Measurements from ENCODE around the gene MPP2. TPM values are rescaled to one million over a fixed set of nuclear protein-coding genes. Genes with fewer than 3 reads are reported as not detected.

MPP2 gene
- total and polyA plus RNA-seq, 4 donors = 0.05 to 0.25 (median 0.09) TPM

DNA sequence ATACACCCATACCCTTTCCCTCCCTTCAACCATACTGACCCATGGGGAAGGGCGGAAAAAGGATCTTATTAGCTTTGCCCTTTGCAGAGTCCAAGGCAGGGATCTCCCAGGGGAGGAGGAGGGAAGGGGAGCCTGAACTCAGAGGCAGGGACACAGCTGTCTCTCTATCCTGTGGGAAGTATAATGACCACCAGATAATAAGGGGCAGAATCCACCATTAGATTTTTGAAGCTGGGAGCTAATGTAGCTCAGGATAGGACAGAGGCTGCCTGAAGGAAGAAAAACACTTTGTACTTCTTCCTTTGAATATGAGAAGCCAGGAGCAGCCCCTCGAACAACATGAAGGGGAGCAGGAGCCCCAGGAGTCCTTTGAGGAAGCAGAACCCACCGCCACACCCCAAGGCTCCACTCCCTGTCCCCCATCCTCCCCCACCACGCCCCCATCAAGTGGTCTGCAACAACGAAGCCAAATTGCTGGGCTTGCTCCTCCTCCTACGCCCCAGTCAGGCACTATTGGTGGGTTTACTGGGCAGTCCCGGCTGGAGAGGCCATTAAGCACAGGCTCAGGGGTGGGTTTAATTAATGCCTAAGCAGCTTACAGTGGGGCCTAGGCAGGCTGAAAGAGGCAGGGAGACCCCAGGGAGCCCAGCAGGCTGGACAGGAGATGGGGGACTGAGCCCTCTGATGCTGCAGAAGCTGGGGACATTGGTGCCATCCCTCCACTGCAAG lies 5.3 kb downstream of the MPP2 start:
- H3K9me3 ChIP-seq (ENCODE audit: control insufficient read depth in 4 of 4, low read length in 3 of 4) = no peaks in the 10 kb centered on the region
- no peak for DNase-seq (ENCODE audit: low spot score)
- H3K4me3 ChIP-seq (ENCODE audit: low read depth in 1 of 3, low read length in 3 of 3) = no peak overlapping the region
- TF ChIP-seq HNF4A (conservative IDR thresholded peaks at IDR 0.05) (no peak), TAF1 (conservative IDR thresholded peaks at IDR 0.05) (no peak), FOXA1 (IDR thresholded peaks at IDR 0.05) (no peak), RAD21 (IDR thresholded peaks at IDR 0.05) (no peak), YY1 (IDR thresholded peaks at IDR 0.05) (no peak), JUND (IDR thresholded peaks at IDR 0.05) (no peak), RXRA (IDR thresholded peaks at IDR 0.05) (no peak), HNF4G (IDR thresholded peaks at IDR 0.05) (no peak), GABPA (IDR thresholded peaks at IDR 0.05 in 1 of 2, conservative IDR thresholded peaks at IDR 0.05 in 1 of 2) (no peak)
- TF ChIP-seq, protein P1, sequence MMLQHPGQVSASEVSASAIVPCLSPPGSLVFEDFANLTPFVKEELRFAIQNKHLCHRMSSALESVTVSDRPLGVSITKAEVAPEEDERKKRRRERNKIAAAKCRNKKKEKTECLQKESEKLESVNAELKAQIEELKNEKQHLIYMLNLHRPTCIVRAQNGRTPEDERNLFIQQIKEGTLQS (IDR thresholded peaks at IDR 0.05) = no peak
- TF ChIP-seq, protein P2, sequence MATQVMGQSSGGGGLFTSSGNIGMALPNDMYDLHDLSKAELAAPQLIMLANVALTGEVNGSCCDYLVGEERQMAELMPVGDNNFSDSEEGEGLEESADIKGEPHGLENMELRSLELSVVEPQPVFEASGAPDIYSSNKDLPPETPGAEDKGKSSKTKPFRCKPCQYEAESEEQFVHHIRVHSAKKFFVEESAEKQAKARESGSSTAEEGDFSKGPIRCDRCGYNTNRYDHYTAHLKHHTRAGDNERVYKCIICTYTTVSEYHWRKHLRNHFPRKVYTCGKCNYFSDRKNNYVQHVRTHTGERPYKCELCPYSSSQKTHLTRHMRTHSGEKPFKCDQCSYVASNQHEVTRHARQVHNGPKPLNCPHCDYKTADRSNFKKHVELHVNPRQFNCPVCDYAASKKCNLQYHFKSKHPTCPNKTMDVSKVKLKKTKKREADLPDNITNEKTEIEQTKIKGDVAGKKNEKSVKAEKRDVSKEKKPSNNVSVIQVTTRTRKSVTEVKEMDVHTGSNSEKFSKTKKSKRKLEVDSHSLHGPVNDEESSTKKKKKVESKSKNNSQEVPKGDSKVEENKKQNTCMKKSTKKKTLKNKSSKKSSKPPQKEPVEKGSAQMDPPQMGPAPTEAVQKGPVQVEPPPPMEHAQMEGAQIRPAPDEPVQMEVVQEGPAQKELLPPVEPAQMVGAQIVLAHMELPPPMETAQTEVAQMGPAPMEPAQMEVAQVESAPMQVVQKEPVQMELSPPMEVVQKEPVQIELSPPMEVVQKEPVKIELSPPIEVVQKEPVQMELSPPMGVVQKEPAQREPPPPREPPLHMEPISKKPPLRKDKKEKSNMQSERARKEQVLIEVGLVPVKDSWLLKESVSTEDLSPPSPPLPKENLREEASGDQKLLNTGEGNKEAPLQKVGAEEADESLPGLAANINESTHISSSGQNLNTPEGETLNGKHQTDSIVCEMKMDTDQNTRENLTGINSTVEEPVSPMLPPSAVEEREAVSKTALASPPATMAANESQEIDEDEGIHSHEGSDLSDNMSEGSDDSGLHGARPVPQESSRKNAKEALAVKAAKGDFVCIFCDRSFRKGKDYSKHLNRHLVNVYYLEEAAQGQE (IDR thresholded peaks at IDR 0.05) = no peak
- 66% methylated on average over 7 of the region's 7 CpGs for WGBS
- H3K27ac ChIP-seq (ENCODE audit: low read depth in 1 of 2, low read length in 2 of 2) = no peak overlapping the region
- peaks cover 3 to 14% (median 7%) of the 10 kb centered on the region in 4 donors for H3K4me1 ChIP-seq (ENCODE audit: control insufficient read depth in 4 of 4, insufficient read depth in 4 of 4, low read length in 3 of 4)
- H3K27me3 ChIP-seq (ENCODE audit: control insufficient read depth in 4 of 4, insufficient read depth in 4 of 4, low read length in 3 of 4) = peaks cover 0 to 25% (median 9%) of the 10 kb centered on the region in 4 donors
- no peak overlapping the region for H3K9ac ChIP-seq (ENCODE audit: low read depth in 1 of 2, low read length in 2 of 2)
- H3K36me3 ChIP-seq (ENCODE audit: control insufficient read depth in 4 of 4, insufficient read depth in 3 of 4, low read depth in 1 of 4, low read length in 3 of 4) = no peaks in the 10 kb centered on the region

- Histone ChIP-seq H3K27me3 (ENCODE audit: control insufficient read depth in 4 of 4, insufficient read depth in 4 of 4, low read length in 3 of 4) (peaks cover 0 to 28% (median 7%) of the 10 kb centered on the region in 4 donors), H3K9me3 (ENCODE audit: control insufficient read depth in 4 of 4, low read length in 3 of 4) (no peaks in the 10 kb centered on the region), H3K4me3 (ENCODE audit: low read depth in 1 of 3, low read length in 3 of 3) (peak overlapping the region in 2 of 3 donors; percentile 30 to 39), H3K4me1 (ENCODE audit: control insufficient read depth in 4 of 4, insufficient read depth in 4 of 4, low read length in 3 of 4) (peaks cover under 1 to 9% (median 4%) of the 10 kb centered on the region in 4 donors), H3K36me3 (ENCODE audit: control insufficient read depth in 4 of 4, insufficient read depth in 3 of 4, low read depth in 1 of 4, low read length in 3 of 4) (no peaks in the 10 kb centered on the region), H3K9ac (ENCODE audit: low read depth in 1 of 2, low read length in 2 of 2) (peak overlapping the region in 1 of 2 donors; percentile 6), H3K27ac (ENCODE audit: low read depth in 1 of 2, low read length in 2 of 2) (no peak overlapping the region)
- WGBS = 31% methylated on average over 13 of the region's 13 CpGs
- TF ChIP-seq, protein P2 (IDR thresholded peaks at IDR 0.05) = no peak
- TF ChIP-seq, protein P1 (IDR thresholded peaks at IDR 0.05) = no peak
- TF ChIP-seq FOXA2 (IDR thresholded peaks at IDR 0.05) (no peak), ZBTB33 (IDR thresholded peaks at IDR 0.05) (no peak)
- DNase-seq (ENCODE audit: low spot score) = no peak
Observed at GRCh38 chr17:43900858-43901754, 6.2 kb downstream of the MPP2 start.

Data from liver (tissue), 9 donors.